Kidney (tissue), 14 donors: ENCODE measurements around the gene CIITA. TPM values are rescaled to one million over a fixed set of nuclear protein-coding genes. Genes with fewer than 3 reads are reported as not detected.

ENCODE experiments used
- DNase-seq, 5 donors: peaks; one replicate each; pipeline ENCODE4 v3.0.0-alpha.2; 2013 to 2020
- FAIRE-seq: peaks from 2 replicates; lab custom pipeline; 2012; peaks lifted over from hg19 to GRCh38; lab: Jason Lieb, UNC
- H3K27ac ChIP-seq, 2 donors: one replicate each; pipeline ENCODE4 v1.7.0; 2013; ENCODE audit warnings: low read depth in 2 of 2, low read length in 2 of 2, inconsistent platforms in 1 of 2
- H3K27me3 ChIP-seq: one replicate; pipeline ENCODE4 v1.7.1; 2013; ENCODE audit warnings: low read length, inconsistent platforms; ENCODE audit not compliant: control insufficient read depth, insufficient read depth
- H3K36me3 ChIP-seq, 3 donors: one replicate each; pipeline versions ENCODE4 v1.7.0 to v1.7.1; 2013; ENCODE audit warnings: low read length in 3 of 3, control low read depth in 1 of 3, inconsistent platforms in 1 of 3; ENCODE audit not compliant: insufficient read depth in 3 of 3, control insufficient read depth in 2 of 3
- H3K4me1 ChIP-seq, 3 donors: one replicate each; pipeline versions ENCODE4 v1.7.0 to v1.7.1; 2013; ENCODE audit warnings: low read length in 3 of 3, inconsistent platforms in 1 of 3, low read depth in 1 of 3; ENCODE audit not compliant: control insufficient read depth in 2 of 3, insufficient read depth in 2 of 3
- H3K4me3 ChIP-seq, 3 donors: one replicate each; pipeline versions ENCODE4 v1.7.0 to v1.8.1; 2013; ENCODE audit warnings: low read length in 3 of 3, control low read depth in 1 of 3, inconsistent platforms in 1 of 3
- H3K9ac ChIP-seq, 3 donors: one replicate each; pipeline versions ENCODE4 v1.7.0 to v1.7.1; 2013; ENCODE audit warnings: low read length in 3 of 3, control low read depth in 1 of 3, inconsistent platforms in 1 of 3
- H3K9me3 ChIP-seq, 3 donors: one replicate each; pipeline versions ENCODE4 v1.7.0 to v1.7.1; 2013; ENCODE audit warnings: low read length in 3 of 3, control low read depth in 1 of 3, inconsistent platforms in 1 of 3; ENCODE audit not compliant: control insufficient read depth in 2 of 3, insufficient read depth in 1 of 3
- intact Hi-C: fragments of 100-400 bp; cut with DNase I; formaldehyde crosslinking; loops from one replicate; pipeline ENCODE4 v1.11.1; 2022
- polyA plus RNA-seq: library from polyadenylated mRNA; stranded (reverse); fragments of 350-450 nt; fragmentation: Illumina TruSeq; extraction: RNeasy Lipid Tissue Mini Kit (QIAGEN cat#74804); gene quantifications from one replicate; pipeline ENCODE4 v1.2.3, GENCODE V29; 2014; ENCODE audit warnings: low read depth, low replicate concordance; ENCODE audit not compliant: insufficient read depth
- total RNA-seq: library from RNA; stranded (reverse); fragmentation: NEBNext Ultra II Directional; extraction: Animal tissue kit (Norgen Biotek cat#: 25700); gene quantifications from one replicate; pipeline ENCODE4 v1.2.1, GENCODE V29; 2021
- TF ChIP-seq, protein P1 (sequence below): IDR thresholded peaks from 3 replicates; pipeline ENCODE4 v1.5.1; 2012; ENCODE audit warnings: mild to moderate bottlenecking, moderate library complexity, borderline replicate concordance; ENCODE audit not compliant: insufficient read depth; ENCODE audit errors: extremely low read depth
- donor health status: control.
- donor health status: control.
- donor health status: control.
- donor health status: control.
- donor health status: control.
- donor health status: DM: yes; HTN: yes; CAD: no.
- donor health status: Normal renal cell carcinoma (clear cell type).

Gene CIITA
- total and polyA plus RNA-seq, 2 donors from 2014 or later = 8.3 to 50.5 TPM

DNA sequence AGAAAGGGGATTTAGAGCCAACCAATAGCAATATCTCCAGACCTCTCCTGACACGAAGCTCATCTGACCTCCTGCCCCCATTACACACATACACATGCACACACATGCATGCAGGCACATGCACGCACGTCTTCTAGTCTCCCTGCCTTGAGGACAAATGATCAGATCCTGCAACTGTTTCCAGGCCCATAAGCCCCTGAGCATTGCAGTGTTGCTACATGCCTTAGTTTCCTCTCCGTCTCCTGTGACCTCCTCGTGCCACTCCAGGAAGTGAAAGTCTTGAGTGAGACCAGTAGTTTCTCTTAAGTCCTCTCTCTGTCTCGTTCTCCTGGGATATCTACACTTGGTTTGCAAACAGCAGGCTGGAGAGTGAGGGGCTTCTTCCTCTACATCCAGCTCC, 8.2 kb downstream of the CIITA start:
- Histone ChIP-seq H3K4me1 (peaks cover 2 to 22% (median 13%) of the 10 kb centered on the region in 3 donors), H3K4me3 (no peak overlapping the region), H3K9ac (no peak overlapping the region), H3K9me3 (no peaks in the 10 kb centered on the region), H3K36me3 (no peaks in the 10 kb centered on the region), H3K27me3 (no peaks in the 10 kb centered on the region), H3K27ac (no peak overlapping the region)
- no peak for FAIRE-seq
- intact Hi-C loops = no loop called here
- TF ChIP-seq, protein P1, sequence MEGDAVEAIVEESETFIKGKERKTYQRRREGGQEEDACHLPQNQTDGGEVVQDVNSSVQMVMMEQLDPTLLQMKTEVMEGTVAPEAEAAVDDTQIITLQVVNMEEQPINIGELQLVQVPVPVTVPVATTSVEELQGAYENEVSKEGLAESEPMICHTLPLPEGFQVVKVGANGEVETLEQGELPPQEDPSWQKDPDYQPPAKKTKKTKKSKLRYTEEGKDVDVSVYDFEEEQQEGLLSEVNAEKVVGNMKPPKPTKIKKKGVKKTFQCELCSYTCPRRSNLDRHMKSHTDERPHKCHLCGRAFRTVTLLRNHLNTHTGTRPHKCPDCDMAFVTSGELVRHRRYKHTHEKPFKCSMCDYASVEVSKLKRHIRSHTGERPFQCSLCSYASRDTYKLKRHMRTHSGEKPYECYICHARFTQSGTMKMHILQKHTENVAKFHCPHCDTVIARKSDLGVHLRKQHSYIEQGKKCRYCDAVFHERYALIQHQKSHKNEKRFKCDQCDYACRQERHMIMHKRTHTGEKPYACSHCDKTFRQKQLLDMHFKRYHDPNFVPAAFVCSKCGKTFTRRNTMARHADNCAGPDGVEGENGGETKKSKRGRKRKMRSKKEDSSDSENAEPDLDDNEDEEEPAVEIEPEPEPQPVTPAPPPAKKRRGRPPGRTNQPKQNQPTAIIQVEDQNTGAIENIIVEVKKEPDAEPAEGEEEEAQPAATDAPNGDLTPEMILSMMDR = no peak
- no peak for DNase-seq

DNA sequence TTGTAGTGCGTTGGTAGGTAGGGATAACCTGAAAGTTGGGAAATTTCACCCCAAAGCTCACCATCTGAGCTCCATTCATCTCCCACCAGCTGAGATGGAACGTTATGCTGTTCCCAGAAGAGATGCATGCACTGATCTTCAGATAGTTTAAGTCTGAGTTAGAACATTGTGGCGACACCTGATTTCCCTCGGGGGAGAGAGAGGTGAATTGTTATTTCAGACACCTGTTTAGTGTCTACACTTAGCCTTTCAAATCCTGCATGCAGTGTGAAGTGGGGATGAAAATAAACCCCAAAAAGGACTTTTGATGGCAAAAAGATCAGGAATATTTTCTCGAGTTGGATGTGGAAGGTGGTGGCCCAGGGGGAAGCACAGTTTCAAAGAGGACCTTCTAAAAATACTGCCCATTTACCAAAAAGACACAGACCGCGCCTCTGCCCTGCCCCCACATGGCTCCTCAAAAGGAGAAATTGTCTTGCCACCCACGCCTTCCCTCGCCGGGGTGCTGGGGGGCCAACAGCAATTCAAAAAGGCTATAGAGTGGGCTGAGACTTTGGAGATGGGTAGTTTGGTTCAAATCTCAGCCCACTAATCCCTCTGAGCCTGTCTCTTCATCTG, 11.4 kb downstream of the CIITA start:
- DNase-seq = no peak
- TF ChIP-seq, protein P1 = no peak
- H3K9me3 ChIP-seq = no peaks in the 10 kb centered on the region

DNA sequence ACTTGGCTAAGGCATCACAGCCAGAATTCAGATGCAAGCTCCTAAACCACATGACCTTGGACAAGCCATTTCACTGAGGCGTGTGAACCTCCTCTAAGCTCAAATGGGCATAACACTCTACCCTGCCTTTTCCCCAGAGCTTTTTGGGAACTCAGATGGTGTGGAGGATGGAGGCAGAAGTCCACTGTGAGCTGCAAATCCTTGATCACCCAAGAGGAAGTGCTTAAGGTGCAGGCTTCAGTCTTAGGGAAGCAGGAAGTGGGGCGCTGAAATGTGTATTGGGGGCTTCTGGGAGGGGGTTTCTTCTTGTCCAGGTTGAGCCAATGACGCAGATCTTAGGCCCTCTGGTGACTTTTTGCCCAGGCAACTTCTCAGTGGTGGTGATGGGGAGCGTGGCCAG, 12.9 kb downstream of the CIITA start:
- no peaks in the 10 kb centered on the region for H3K9me3 ChIP-seq
- DNase-seq = no peak
- peaks cover 0 to 3% (median 0%) of the 10 kb centered on the region in 3 donors for H3K4me1 ChIP-seq
- H3K27me3 ChIP-seq = no peaks in the 10 kb centered on the region
- H3K4me3 ChIP-seq = no peak overlapping the region
- no peak overlapping the region for H3K9ac ChIP-seq
- intact Hi-C loops = no loop called here
- TF ChIP-seq, protein P1 = no peak
- no peak overlapping the region for H3K27ac ChIP-seq
- H3K36me3 ChIP-seq = no peaks in the 10 kb centered on the region
- FAIRE-seq = no peak

More for the DNA sequence above, 11.4 kb downstream of the CIITA start:
- FAIRE-seq = no peak
- H3K9ac ChIP-seq = no peak overlapping the region
- H3K4me3 ChIP-seq = no peak overlapping the region
- H3K36me3 ChIP-seq = no peaks in the 10 kb centered on the region
- intact Hi-C loops = no loop called here
- peaks cover under 1 to 8% (median 8%) of the 10 kb centered on the region in 3 donors for H3K4me1 ChIP-seq
- no peak overlapping the region for H3K27ac ChIP-seq
- no peaks in the 10 kb centered on the region for H3K27me3 ChIP-seq

DNA sequence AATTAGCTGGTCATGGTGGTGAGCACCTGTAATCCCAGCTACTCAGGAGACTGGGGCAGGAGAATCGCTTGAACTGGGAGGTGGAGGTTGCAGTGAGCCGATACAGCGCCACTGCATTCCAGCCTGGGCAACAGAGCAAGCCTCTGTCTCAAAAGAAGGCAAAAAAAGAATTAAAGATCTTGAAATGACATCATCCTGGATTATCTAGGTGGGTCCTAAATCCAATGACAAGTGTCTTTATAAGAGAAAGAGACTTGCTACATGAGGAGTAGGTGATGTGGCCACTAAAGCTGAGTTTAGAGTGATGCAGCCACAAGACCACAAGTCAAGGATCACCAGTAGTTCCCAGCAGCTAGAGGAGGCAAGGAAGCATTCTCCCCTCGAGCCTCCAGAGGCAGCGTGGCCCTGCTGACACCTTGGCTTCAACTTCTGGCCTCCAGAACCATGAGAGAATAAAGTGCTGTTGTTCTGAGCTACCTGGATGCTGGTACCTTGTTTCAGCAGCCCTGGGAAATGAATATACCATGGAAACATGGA, 15.8 kb downstream of the CIITA start:
- intact Hi-C loops = no loop called here
- no peaks in the 10 kb centered on the region for H3K9me3 ChIP-seq
- no peaks in the 10 kb centered on the region for H3K4me1 ChIP-seq
- DNase-seq (no peak), FAIRE-seq (no peak)
- H3K27ac ChIP-seq = no peak overlapping the region
- no peak overlapping the region for H3K9ac ChIP-seq
- no peak overlapping the region for H3K4me3 ChIP-seq
- peaks cover 0 to 2% (median 0%) of the 10 kb centered on the region in 3 donors for H3K36me3 ChIP-seq
- TF ChIP-seq, protein P1 = no peak
- no peaks in the 10 kb centered on the region for H3K27me3 ChIP-seq
